ENCODE data around the gene HACD1.

HACD1 gene

GRCh38 chr10:17578603-17579002, 38.6 kb downstream of the HACD1 start:
- no peak for DNase-seq

- DNase-seq, result no peak
Measured at GRCh38 chr10:17576768-17577167, 40.4 kb downstream of the HACD1 start.

- DNase-seq, result no peak
Measured at GRCh38 chr10:17564911-17565310, 52.3 kb downstream of the HACD1 start.

GRCh38 chr10:17563452-17563851, 53.7 kb downstream of the HACD1 start:
- no peak for DNase-seq

GRCh38 chr10:17562614-17563013, 54.6 kb downstream of the HACD1 start:
- no peak for DNase-seq

GRCh38 chr10:17561111-17561510, 56.1 kb downstream of the HACD1 start:
- no peak for DNase-seq

GRCh38 chr10:17557459-17557858, 59.7 kb downstream of the HACD1 start:
- no peak for DNase-seq

GRCh38 chr10:17548770-17549169, 68.4 kb downstream of the HACD1 start:
- no peak for DNase-seq

- DNase-seq, result no peak
Measured at GRCh38 chr10:17548162-17548561, 69.0 kb downstream of the HACD1 start.

GRCh38 chr10:17547060-17547459, 70.1 kb downstream of the HACD1 start:
- no peak for DNase-seq

GRCh38 chr10:17544465-17544864, 72.7 kb downstream of the HACD1 start:
- no peak for DNase-seq

Data from activated CD4-positive, alpha-beta T cell treated with anti-CD3 and anti-CD28 coated beads for 4 hours (primary cell).